Activated T-cell treated with anti-CD3 and anti-CD28 coated beads, Interleukin-2, amount 50 U/mL, for 1 hour (primary cell): ENCODE data around the gene LAMP5.

Experiments
- DNase-seq: peaks from one replicate; pipeline ENCODE4 v3.0.0-alpha.2; 2020

LAMP5 gene

GRCh38 chr20:9550871-9551270 lies 36.5 kb downstream of the LAMP5 start:
- DNase-seq = no peak

GRCh38 chr20:9551808-9552550 lies 37.6 kb downstream of the LAMP5 start:
- DNase-seq = no peak

GRCh38 chr20:9555781-9556180 lies 41.4 kb downstream of the LAMP5 start:
- DNase-seq = no peak

GRCh38 chr20:9557411-9557810 lies 43.0 kb downstream of the LAMP5 start:
- DNase-seq = no peak

- DNase-seq = no peak
These were observed 51.6 kb downstream of the LAMP5 start for GRCh38 chr20:9565910-9566550.

GRCh38 chr20:9566977-9567376 lies 52.6 kb downstream of the LAMP5 start:
- no peak for DNase-seq

GRCh38 chr20:9570612-9571011 lies 56.2 kb downstream of the LAMP5 start:
- DNase-seq = no peak

GRCh38 chr20:9571783-9572182 lies 57.4 kb downstream of the LAMP5 start:
- no peak for DNase-seq

GRCh38 chr20:9572670-9573069 lies 58.3 kb downstream of the LAMP5 start:
- no peak for DNase-seq

GRCh38 chr20:9573335-9574151 lies 59.2 kb downstream of the LAMP5 start:
- no peak for DNase-seq

- no peak for DNase-seq
These were observed 59.8 kb downstream of the LAMP5 start for GRCh38 chr20:9574181-9574580.

- no peak for DNase-seq
These were observed 60.4 kb downstream of the LAMP5 start for GRCh38 chr20:9574776-9575175.

- no peak for DNase-seq
These were observed 61.4 kb downstream of the LAMP5 start for GRCh38 chr20:9575836-9576235.

GRCh38 chr20:9576695-9577094 lies 62.3 kb downstream of the LAMP5 start:
- DNase-seq = no peak

- no peak for DNase-seq
These were observed 63.0 kb downstream of the LAMP5 start for GRCh38 chr20:9577397-9577796.

GRCh38 chr20:9578594-9578993 lies 64.2 kb downstream of the LAMP5 start:
- no peak for DNase-seq
